Stimulated activated CD4-positive, alpha-beta T cell treated with anti-CD3 and anti-CD28 coated beads, TNF-alpha, amount 100 ng/mL, for 4 hours (primary cell): Measurements from ENCODE around the gene ACKR3.

Source experiments
- DNase-seq, 3 experiments: peaks; one replicate each; pipeline ENCODE4 v3.0.0-alpha.2; 2020; ENCODE audit warnings: low read depth in 3 of 3

ACKR3 gene

GRCh38 chr2:236569573-236569973 lies at the start of gene ACKR3:
ACKR3 (plus strand) TSS chr2:236569825; CDS start chr2:236580466, 10,641 bp downstream.
- DNase-seq = peak in 2 of 3 experiments; percentile 51 to 57

GRCh38 chr2:236521556-236521955 lies 48.1 kb upstream of the ACKR3 start:
- no peak for DNase-seq

- no peak for DNase-seq
These were observed 46.4 kb upstream of the ACKR3 start for GRCh38 chr2:236523249-236523648.

- no peak for DNase-seq
These were observed 44.1 kb upstream of the ACKR3 start for GRCh38 chr2:236525411-236525997.

GRCh38 chr2:236526455-236527158 lies 43.0 kb upstream of the ACKR3 start:
- no peak for DNase-seq

DNA sequence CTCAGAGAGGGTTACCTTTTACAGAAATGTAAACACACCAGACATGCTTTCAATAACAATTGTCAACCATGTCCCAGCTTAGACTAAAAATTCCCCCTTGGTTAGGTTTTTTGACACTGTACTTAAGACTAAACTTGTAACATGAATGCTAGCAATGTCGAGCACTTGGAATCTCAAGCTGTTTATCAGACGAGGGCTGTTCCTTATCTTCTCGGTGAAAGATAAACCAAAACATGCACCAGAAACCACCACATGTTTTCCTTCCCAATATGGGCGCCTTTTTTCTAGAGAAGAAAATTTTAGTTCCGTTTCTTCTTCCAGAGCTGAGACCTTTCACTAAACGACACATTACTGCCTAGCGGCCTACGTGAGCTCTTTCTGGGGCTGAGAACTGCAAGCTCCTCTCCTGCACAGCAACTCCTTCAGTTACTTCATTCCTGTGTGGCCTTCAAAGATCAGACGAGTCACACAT lies 42.4 kb upstream of the ACKR3 start:
- DNase-seq = no peak

DNA sequence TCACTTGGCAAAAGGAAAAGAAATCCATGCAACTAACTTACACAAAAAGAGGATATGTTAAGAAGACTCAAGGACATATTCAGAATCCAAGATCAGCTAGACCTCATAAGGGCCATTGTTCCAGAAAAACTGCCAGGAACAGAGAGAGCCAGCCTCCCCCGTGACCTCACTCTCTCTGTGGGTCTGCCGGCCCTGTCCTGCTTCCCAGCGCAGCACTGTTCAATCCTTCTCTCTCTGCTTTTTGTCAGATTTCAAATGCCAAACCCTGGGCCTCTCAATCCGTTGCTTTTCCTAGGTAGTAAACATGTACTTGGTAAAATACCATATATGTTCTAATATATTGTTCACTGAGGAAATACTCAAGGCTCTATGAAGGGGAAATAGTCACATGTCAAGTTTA lies 40.0 kb upstream of the ACKR3 start:
- DNase-seq = no peak

DNA sequence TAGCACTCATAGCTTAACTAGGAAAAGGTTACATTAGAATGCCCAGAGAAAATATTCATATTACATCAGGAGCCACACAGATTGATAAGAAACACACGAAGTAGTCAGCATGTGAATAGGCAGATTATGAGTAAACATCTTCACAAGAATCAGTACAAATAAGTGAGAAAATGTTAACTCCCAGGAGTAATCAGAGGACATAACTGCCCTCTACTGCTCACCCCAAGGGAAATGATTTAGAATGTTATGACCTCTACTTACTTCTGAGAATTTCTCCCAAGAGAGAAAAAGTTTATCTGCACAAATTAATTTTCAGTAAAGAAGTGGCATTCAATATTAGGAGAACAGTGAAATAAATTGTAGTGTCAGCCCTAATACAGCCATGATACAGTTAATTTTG lies 39.1 kb upstream of the ACKR3 start:
- no peak for DNase-seq

DNA sequence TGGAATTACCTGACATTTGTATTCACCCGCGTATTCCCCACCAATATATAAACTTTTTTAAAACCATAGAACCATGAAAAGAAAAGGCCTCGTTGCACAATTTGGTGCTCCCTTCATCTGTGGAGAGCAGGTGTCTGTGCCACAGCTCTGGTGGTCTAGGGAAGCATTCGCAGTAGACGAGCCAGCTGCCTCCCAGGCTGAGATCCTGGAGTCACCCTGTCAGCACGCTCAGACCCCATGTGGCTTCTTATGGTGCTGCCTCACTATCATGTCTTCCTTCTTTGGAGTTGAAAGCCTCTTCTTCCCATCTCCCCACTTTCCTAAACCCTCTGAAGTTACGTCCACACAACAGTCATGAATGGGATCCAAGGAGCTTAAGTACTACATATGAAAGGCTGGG lies 38.4 kb upstream of the ACKR3 start:
- DNase-seq = no peak

DNA sequence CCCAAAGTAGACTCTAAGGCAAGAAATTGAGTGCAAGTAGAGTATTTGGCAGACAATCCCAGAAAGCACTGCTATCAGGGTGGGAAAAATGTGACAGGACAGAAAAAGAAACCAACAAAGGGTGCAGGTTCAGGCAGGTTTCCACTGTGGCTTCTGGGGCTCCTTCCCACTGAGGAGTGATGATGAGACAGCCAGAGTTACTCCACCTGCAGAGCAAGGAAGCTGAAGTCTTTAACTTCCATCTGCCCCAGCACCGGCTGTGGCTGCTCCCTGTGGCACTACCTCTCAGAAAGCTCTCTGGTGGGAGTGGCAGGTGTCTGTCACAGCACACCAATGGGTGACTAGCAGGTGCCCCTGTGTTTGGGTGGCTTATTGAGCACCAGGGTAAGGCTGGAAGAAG lies 37.6 kb upstream of the ACKR3 start:
- DNase-seq = no peak

- no peak for DNase-seq
These were observed 36.3 kb upstream of the ACKR3 start for GRCh38 chr2:236533343-236533742.

DNA sequence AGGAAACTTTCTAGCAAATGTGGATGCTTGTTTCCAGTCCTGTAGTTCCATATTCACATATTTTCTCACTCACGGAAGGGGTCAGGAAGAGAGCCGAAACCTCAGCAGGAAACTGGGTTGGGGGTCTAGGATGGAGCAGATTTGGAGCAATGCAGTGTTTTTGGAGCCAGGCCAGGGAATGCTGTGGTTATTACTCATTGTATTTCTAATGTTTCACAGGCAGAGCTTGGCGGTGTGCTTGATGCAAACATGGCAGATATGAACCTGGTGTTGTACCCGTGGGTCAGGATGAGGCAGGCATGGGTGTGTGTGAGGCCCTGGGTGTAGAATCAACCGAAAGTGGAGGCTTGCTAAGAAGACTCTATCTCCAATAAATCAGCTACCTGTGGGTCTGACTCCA lies 34.6 kb upstream of the ACKR3 start:
- DNase-seq = no peak

GRCh38 chr2:236536727-236537398 lies 32.8 kb upstream of the ACKR3 start:
- peak; percentile 20 to 29 (median 24) for DNase-seq

DNA sequence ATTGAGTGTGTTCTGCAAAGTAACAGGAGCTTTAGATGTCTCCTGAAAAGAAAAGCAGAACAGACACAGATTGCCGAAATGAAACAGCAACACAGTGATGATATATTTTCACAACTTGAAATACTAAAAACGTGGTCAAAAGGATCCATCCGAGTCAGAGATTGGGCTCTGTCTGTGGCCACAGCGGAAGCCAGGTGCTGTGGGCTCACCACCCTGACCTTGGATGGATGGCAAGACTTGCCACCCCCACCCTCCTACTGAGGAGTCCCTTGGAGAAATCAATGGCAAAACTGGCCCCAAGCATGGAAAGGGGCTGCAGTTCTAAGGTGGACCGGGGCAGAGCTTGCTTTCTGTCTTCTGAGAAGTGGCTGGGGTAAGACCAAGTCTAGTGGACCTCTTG lies 31.4 kb upstream of the ACKR3 start:
- no peak for DNase-seq

GRCh38 chr2:236541008-236541562 lies 28.5 kb upstream of the ACKR3 start:
- no peak for DNase-seq

DNA sequence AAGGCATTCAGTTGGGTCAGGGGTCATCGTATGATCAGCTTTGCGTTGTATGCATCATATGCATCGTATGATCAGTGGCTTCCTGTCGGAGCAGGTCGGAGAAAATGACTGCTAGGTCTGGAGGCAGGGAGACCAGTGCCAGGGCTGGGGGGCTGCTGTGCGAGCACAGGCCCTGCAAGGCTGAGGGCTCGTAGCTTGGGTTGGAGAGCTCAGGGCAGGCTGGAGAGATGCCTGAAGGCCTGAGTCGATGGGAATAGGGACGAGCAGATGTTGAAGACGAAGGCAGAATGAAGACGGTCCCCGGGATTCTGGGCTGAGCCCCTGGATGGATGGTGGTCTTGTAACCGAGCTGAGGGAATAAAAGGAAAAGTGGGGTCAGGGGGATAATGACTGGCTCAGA lies 25.3 kb upstream of the ACKR3 start:
- DNase-seq = no peak

- DNase-seq = no peak
These were observed 24.4 kb upstream of the ACKR3 start for GRCh38 chr2:236545248-236545658.

- DNase-seq = no peak
These were observed 23.7 kb upstream of the ACKR3 start for GRCh38 chr2:236545814-236546480.

GRCh38 chr2:236546561-236547002 lies 23.0 kb upstream of the ACKR3 start:
- DNase-seq = no peak

- DNase-seq = no peak
These were observed 21.9 kb upstream of the ACKR3 start for GRCh38 chr2:236547725-236548124.

DNA sequence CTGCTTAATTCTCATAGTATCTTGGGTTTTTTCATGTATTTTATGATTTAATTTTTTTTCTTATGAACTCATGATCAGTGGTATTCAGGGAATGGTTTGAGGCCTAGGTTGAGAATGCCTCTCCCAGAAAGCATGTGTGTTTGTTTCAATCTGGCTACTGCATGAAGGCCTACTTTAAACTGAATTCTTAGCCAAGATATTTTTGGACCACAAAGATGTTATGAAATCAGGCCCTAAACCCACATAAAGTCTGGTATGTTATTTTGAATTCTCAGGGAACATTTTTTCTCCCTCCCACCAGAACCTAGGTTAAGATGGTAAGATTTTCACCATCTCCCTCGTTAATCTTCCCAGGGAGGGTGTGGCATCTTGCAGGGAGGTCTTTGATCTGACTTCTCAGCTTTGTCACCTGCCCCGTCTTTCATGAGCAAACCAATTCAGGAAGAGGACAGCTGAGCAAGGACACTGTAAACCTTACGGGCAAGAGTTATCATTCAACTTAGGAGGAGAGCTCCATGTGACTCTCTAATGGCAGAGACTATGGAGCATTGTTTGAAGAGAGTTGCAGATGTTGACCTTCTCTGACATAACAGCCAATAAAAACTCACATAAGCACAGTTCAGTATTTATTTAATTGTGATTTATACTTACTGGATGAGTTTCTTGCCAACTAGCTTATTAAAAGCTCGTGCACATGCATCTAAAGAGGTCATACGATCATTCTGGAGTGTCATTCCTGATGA lies 21.3 kb upstream of the ACKR3 start:
- no peak for DNase-seq
